Measurements from ENCODE around the gene ZDHHC4. TPM values are rescaled to one million over a fixed set of nuclear protein-coding genes. Genes with fewer than 3 reads are reported as not detected.

ZDHHC4 gene
- total RNA-seq, 2 donors from 2014 or later, result 19.1 to 20.6 TPM

GRCh38 chr7:6604458-6604857, 27.2 kb downstream of the ZDHHC4 start:
- ATAC-seq (no peak), DNase-seq (no peak)
- H3K36me3 Mint-ChIP-seq (ENCODE audit: low read depth), result no peaks in the 10 kb centered on the region
- no peak overlapping the region for H3K27ac Mint-ChIP-seq
- no peaks in the 10 kb centered on the region for H3K27me3 Mint-ChIP-seq
- H3K4me3 Mint-ChIP-seq, result no peak overlapping the region
- H3K4me1 Mint-ChIP-seq, result peaks cover 12% of the 10 kb centered on the region
- H3K9me3 ChIP-seq (ENCODE audit: control insufficient read depth, low read length, poor library complexity, severe bottlenecking), result no peaks in the 10 kb centered on the region

- no peaks in the 10 kb centered on the region for H3K27me3 Mint-ChIP-seq
- ATAC-seq, result no peak
- H3K4me1 Mint-ChIP-seq, result peaks cover 10% of the 10 kb centered on the region
- DNase-seq, result no peak
- no peaks in the 10 kb centered on the region for H3K9me3 ChIP-seq (ENCODE audit: control insufficient read depth, low read length, poor library complexity, severe bottlenecking)
- H3K27ac Mint-ChIP-seq, result no peak overlapping the region
- no peak overlapping the region for H3K4me3 Mint-ChIP-seq
- H3K36me3 Mint-ChIP-seq (ENCODE audit: low read depth), result no peaks in the 10 kb centered on the region
These were observed 29.8 kb downstream of the ZDHHC4 start for GRCh38 chr7:6606866-6607583.

- no peak overlapping the region for H3K4me3 Mint-ChIP-seq
- no peaks in the 10 kb centered on the region for H3K27me3 Mint-ChIP-seq
- H3K36me3 Mint-ChIP-seq (ENCODE audit: low read depth), result peaks cover under 1% of the 10 kb centered on the region
- ATAC-seq (no peak), DNase-seq (no peak)
- peaks cover 9% of the 10 kb centered on the region for H3K4me1 Mint-ChIP-seq
- H3K27ac Mint-ChIP-seq, result no peak overlapping the region
- H3K9me3 ChIP-seq (ENCODE audit: control insufficient read depth, low read length, poor library complexity, severe bottlenecking), result no peaks in the 10 kb centered on the region
These were observed 30.4 kb downstream of the ZDHHC4 start for GRCh38 chr7:6607651-6608051.

GRCh38 chr7:6608081-6608480, 30.8 kb downstream of the ZDHHC4 start:
- ATAC-seq (no peak), DNase-seq (no peak)
- Mint-ChIP-seq H3K36me3 (ENCODE audit: low read depth) (peaks cover 3% of the 10 kb centered on the region), H3K4me1 (peaks cover 9% of the 10 kb centered on the region), H3K27ac (no peak overlapping the region), H3K27me3 (no peaks in the 10 kb centered on the region), H3K4me3 (no peak overlapping the region)
- no peaks in the 10 kb centered on the region for H3K9me3 ChIP-seq (ENCODE audit: control insufficient read depth, low read length, poor library complexity, severe bottlenecking)

GRCh38 chr7:6608794-6609193, 31.5 kb downstream of the ZDHHC4 start:
- Mint-ChIP-seq H3K27ac (no peak overlapping the region), H3K36me3 (ENCODE audit: low read depth) (peaks cover 3% of the 10 kb centered on the region), H3K27me3 (peaks cover 4% of the 10 kb centered on the region), H3K4me1 (peaks cover 9% of the 10 kb centered on the region), H3K4me3 (no peak overlapping the region)
- no peaks in the 10 kb centered on the region for H3K9me3 ChIP-seq (ENCODE audit: control insufficient read depth, low read length, poor library complexity, severe bottlenecking)
- ATAC-seq (no peak), DNase-seq (no peak)

- peaks cover 12% of the 10 kb centered on the region for H3K27me3 Mint-ChIP-seq
- no peak overlapping the region for H3K4me3 Mint-ChIP-seq
- H3K4me1 Mint-ChIP-seq, result peaks cover 3% of the 10 kb centered on the region
- ATAC-seq (no peak), DNase-seq (no peak)
- no peaks in the 10 kb centered on the region for H3K9me3 ChIP-seq (ENCODE audit: control insufficient read depth, low read length, poor library complexity, severe bottlenecking)
- no peak overlapping the region for H3K27ac Mint-ChIP-seq
- peaks cover 3% of the 10 kb centered on the region for H3K36me3 Mint-ChIP-seq (ENCODE audit: low read depth)
These were observed 35.6 kb downstream of the ZDHHC4 start for GRCh38 chr7:6612819-6613218.

GRCh38 chr7:6613706-6614105, 36.5 kb downstream of the ZDHHC4 start:
- Mint-ChIP-seq H3K36me3 (ENCODE audit: low read depth) (peaks cover 3% of the 10 kb centered on the region), H3K27ac (no peak overlapping the region), H3K27me3 (peaks cover 12% of the 10 kb centered on the region), H3K4me1 (peaks cover 3% of the 10 kb centered on the region), H3K4me3 (no peak overlapping the region)
- no peak for DNase-seq
- no peaks in the 10 kb centered on the region for H3K9me3 ChIP-seq (ENCODE audit: control insufficient read depth, low read length, poor library complexity, severe bottlenecking)
- no peak for ATAC-seq

- Mint-ChIP-seq H3K4me1 (peaks cover 3% of the 10 kb centered on the region), H3K36me3 (ENCODE audit: low read depth) (peaks cover 3% of the 10 kb centered on the region)
These were observed 37.9 kb downstream of the ZDHHC4 start, which contains the start of gene ZNF853 for GRCh38 chr7:6614953-6615722. ZNF853 (plus strand) TSS chr7:6615610; CDS start chr7:6616175, 565 bp downstream.

GRCh38 chr7:6615723-6616555, 38.7 kb downstream of the ZDHHC4 start:
- DNase-seq (no peak), ATAC-seq (no peak)
- H3K4me3 Mint-ChIP-seq, result peak overlapping the region; percentile 73
- H3K27me3 Mint-ChIP-seq, result peaks cover 12% of the 10 kb centered on the region
- H3K36me3 Mint-ChIP-seq (ENCODE audit: low read depth), result peaks cover 3% of the 10 kb centered on the region
- no peaks in the 10 kb centered on the region for H3K9me3 ChIP-seq (ENCODE audit: control insufficient read depth, low read length, poor library complexity, severe bottlenecking)
- no peak overlapping the region for H3K27ac Mint-ChIP-seq
- peaks cover 5% of the 10 kb centered on the region for H3K4me1 Mint-ChIP-seq

More at GRCh38 chr7:6614953-6615722, 37.9 kb downstream of the ZDHHC4 start, which contains the start of gene ZNF853:
- H3K27me3 Mint-ChIP-seq, result peaks cover 12% of the 10 kb centered on the region
- H3K9me3 ChIP-seq (ENCODE audit: control insufficient read depth, low read length, poor library complexity, severe bottlenecking), result no peaks in the 10 kb centered on the region
- H3K4me3 Mint-ChIP-seq, result peak within 1 kb of the TSS; percentile 90
- peak; percentile 53 for ATAC-seq
- DNase-seq, result no peak
- H3K27ac Mint-ChIP-seq, result no peak within 1 kb of the TSS

- Mint-ChIP-seq H3K4me1 (peaks cover 13% of the 10 kb centered on the region), H3K4me3 (peak overlapping the region; percentile 58), H3K36me3 (ENCODE audit: low read depth) (peaks cover 3% of the 10 kb centered on the region), H3K27me3 (peaks cover 12% of the 10 kb centered on the region), H3K27ac (peak overlapping the region; percentile 69)
- ATAC-seq (no peak), DNase-seq (no peak)
- H3K9me3 ChIP-seq (ENCODE audit: control insufficient read depth, low read length, poor library complexity, severe bottlenecking), result no peaks in the 10 kb centered on the region
These were observed 39.8 kb downstream of the ZDHHC4 start for GRCh38 chr7:6616854-6617643.

GRCh38 chr7:6618621-6619020, 41.4 kb downstream of the ZDHHC4 start:
- H3K36me3 Mint-ChIP-seq (ENCODE audit: low read depth), result no peaks in the 10 kb centered on the region
- no peak overlapping the region for H3K4me3 Mint-ChIP-seq
- peaks cover 9% of the 10 kb centered on the region for H3K27me3 Mint-ChIP-seq
- peaks cover 14% of the 10 kb centered on the region for H3K4me1 Mint-ChIP-seq
- no peak overlapping the region for H3K27ac Mint-ChIP-seq
- no peaks in the 10 kb centered on the region for H3K9me3 ChIP-seq (ENCODE audit: control insufficient read depth, low read length, poor library complexity, severe bottlenecking)
- no peak for DNase-seq
- no peak for ATAC-seq

GRCh38 chr7:6619961-6620360, 42.7 kb downstream of the ZDHHC4 start:
- Mint-ChIP-seq H3K36me3 (ENCODE audit: low read depth) (no peaks in the 10 kb centered on the region), H3K4me1 (peaks cover 23% of the 10 kb centered on the region), H3K27ac (peak overlapping the region; percentile 60), H3K4me3 (no peak overlapping the region), H3K27me3 (no peaks in the 10 kb centered on the region)
- ATAC-seq (no peak), DNase-seq (no peak)
- H3K9me3 ChIP-seq (ENCODE audit: control insufficient read depth, low read length, poor library complexity, severe bottlenecking), result no peaks in the 10 kb centered on the region
